GM03348 (cell line): Measurements from ENCODE around the gene GNAS-AS1.

Source experiments
- DNase-seq: peaks from one replicate; pipeline ENCODE4 v3.0.0; 2012; ENCODE audit warnings: low spot score

Gene GNAS-AS1

GRCh38 chr20:58855506-58856389 is 5.0 kb upstream of the GNAS-AS1 start:
- no peak for DNase-seq

- DNase-seq: no peak
Observed at GRCh38 chr20:58854638-58855471, 4.2 kb upstream of the GNAS-AS1 start.

DNA sequence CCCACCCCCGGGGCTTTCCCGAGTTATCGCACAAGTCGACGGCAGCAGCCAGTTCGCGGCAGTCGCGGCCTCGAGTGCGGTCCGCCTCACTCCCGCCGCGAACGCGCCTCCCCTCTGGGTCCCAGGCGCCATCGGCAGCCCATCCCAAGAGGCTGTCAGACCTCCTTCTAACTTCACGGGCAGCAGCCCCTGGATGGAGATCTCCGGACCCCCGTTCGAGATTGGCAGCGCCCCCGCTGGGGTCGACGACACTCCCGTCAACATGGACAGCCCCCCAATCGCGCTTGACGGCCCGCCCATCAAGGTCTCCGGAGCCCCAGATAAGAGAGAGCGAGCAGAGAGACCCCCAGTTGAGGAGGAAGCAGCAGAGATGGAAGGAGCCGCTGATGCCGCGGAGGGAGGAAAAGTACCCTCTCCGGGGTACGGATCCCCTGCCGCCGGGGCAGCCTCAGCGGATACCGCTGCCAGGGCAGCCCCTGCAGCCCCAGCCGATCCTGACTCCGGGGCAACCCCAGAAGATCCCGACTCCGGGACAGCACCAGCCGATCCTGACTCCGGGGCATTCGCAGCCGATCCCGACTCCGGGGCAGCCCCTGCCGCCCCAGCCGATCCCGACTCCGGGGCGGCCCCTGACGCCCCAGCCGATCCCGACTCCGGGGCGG is 3.4 kb upstream of the GNAS-AS1 start:
- DNase-seq: no peak

DNA sequence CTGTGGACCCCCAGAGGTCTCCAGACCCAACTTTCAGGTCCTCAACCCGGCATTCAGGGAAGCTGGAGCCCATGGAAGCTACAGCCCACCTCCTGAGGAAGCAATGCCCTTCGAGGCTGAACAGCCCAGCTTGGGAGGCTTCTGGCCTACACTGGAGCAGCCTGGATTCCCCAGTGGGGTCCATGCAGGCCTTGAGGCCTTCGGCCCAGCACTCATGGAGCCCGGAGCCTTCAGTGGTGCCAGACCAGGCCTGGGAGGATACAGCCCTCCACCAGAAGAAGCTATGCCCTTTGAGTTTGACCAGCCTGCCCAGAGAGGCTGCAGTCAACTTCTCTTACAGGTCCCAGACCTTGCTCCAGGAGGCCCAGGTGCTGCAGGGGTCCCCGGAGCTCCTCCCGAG is 2.8 kb upstream of the GNAS-AS1 start:
- no peak for DNase-seq

DNA sequence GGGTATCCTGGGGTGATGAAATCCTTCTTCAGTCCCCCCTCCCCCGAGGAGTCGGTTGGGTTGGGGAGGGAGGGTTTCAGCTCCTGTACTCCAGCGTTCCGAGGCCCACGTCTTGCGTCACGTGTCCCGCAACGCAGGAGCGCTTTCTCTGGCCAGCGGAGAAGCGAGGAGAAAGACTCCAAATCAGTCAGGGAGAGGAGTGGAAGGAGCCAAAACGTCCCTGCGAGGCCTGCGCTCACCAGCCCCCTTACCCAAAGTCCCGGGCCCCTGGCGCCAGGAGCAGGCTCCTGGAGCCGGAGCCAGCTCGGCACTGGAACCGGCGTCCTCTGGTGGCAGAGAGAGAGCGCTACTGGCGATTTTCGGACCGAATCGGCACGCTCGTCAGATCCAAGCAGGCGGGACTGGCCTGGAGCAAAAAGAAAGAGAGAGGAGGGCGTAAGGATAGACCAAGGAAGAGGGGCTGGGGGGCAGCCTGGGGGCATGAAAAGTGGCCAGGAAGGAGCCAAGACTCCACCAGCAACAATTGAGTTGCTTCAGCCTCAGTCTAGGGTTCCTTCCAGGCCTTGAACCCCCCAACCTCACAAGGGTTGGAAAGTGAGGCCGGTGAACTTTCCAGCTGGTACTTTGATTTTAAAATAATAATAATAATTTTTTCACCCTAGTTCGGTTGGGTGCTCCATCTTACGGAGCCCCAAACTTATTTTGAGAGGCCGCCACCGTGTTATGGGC is 2.0 kb upstream of the GNAS-AS1 start, which contains the start of gene GNAS:
Gene GNAS, plus strand, starts transcription at position 174 of the 729 bp plus-strand sequence.
- peak; percentile 73 for DNase-seq

DNA sequence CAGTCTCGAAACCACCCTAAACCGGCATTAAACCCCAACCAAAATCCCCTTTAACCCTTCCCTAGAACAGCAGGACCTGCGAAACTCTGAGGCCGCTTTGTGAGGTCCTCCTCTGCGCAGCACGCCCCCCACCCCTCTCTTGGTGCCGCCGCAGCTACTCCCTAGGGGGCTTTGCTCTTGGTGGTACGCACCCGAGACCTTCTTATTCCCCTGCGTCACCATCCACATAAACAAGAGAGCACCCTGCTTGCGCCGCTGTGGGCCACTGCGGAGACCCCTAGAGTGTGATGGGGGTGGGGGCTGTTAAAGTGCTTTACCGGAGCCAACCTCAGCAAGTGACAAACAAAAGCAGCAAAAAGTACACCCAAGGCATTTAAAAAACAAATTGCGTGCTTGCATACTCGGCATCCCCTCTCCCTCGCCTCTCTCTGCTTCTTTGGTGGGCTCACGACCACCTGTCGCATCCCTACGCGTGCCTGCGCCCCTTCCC is 1.3 kb upstream of the GNAS-AS1 start:
- DNase-seq: no peak

- no peak for DNase-seq
Observed at GRCh38 chr20:58851221-58851968, 693 bp upstream of the GNAS-AS1 start.

DNA sequence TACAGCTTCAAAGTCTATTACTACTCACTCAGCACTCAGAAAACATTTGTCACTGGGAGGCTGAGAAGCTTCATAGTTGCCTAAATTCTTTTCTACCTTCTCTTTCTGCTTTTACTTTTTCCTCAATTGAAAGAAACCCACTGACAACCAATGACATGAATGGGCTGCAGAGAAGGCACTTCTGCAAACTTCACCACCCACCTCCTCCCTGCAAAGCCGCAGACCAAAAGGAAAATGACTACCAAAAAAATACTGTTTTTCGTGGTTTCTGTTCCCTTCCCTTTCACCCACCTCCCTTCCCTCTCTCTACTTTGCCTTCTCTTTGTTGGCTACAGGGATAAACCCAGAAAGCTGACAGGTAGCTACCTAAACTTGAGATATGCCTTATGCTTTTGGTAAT is 3.2 kb downstream of the GNAS-AS1 start:
- DNase-seq: no peak

DNA sequence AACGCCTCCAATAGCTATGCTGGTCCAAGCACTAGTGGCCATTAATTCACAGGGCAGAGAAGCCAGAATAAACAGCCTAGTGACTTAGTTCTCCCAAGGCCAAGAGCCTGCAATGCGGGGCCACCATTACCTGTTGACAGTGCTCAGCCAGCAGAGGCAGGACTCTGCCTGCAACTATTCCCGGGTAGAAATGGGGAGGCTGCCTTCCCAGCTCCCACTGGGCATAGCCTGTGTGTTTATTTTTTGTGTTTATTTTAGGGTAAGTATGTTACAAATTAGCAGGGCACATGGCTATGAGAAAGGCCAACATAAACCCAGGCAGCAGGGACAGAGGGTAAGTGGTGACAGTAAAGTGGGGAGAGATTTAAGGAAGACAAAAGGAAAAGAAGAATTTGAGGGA is 5.0 kb downstream of the GNAS-AS1 start:
- DNase-seq: no peak

DNA sequence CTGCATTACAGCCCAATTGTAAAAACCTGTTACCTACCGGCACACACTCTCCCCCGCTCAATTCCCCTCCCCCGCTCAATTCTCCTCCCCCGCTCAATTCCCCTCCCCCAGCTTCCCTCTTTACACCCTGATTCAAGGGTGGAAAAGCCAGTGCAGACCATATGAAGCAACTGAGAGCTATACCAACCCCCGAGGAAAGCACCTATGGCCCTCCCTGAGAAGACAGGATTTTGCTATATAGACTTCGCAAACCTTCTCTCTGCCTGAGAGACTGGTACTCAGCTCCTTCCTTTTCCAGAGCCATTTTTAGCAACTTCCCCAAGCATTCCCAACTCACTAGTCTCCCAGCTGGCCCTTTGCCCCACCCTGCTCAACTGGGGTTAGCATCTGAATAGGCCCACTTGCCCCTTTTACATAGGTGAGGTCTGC is 7.6 kb downstream of the GNAS-AS1 start:
- no peak for DNase-seq

GRCh38 chr20:58842276-58842675 is 8.4 kb downstream of the GNAS-AS1 start:
- no peak for DNase-seq

GRCh38 chr20:58841539-58842264 is 9.0 kb downstream of the GNAS-AS1 start:
- no peak for DNase-seq

DNA sequence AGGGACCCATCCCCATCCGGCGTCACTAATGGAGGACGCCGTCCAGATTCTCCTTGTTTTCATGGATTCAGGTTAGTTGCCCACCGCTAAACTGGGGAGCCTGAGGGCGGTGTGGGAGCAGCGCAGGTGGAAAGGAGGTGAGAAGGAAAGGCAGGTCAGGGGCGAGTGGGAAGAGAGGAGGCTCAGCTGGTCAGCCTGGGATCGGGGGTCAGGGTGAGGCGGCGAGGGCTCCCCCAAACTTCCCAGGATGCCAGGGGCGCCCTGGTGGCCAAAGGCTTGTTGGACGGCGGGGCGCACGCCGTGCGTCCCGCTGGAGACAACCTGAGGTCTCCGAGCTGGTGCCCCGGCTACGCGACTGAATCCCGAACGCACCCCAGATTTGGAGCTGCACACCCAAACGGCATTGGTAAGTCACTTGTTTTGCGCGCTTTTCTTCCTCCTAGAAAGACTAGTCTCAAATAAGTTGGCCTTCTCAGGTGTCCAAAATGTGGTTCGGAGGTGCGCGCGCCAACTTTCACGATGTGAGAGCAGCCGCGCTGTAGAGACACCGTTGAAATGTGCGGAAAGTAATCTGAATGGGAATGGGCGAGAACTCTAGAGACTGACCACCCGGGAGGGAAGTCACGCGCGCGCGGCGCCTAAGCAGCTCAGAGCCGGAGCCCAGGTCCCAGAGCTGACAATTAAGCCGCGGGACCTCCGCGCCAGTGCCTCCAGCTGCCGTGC is 9.7 kb downstream of the GNAS-AS1 start:
- DNase-seq: no peak

DNA sequence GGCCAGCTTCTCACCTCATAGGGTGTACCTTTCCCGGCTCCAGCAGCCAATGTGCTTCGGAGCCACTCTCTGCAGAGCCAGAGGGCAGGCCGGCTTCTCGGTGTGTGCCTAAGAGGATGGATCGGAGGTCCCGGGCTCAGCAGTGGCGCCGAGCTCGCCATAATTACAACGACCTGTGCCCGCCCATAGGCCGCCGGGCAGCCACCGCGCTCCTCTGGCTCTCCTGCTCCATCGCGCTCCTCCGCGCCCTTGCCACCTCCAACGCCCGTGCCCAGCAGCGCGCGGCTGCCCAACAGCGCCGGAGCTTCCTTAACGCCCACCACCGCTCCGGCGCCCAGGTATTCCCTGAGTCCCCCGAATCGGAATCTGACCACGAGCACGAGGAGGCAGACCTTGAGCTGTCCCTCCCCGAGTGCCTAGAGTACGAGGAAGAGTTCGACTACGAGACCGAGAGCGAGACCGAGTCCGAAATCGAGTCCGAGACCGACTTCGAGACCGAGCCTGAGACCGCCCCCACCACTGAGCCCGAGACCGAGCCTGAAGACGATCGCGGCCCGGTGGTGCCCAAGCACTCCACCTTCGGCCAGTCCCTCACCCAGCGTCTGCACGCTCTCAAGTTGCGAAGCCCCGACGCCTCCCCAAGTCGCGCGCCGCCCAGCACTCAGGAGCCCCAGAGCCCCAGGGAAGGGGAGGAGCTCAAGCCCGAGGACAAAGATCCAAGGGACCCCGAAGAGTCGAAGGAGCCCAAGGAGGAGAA is 10.5 kb downstream of the GNAS-AS1 start:
- DNase-seq: no peak

DNA sequence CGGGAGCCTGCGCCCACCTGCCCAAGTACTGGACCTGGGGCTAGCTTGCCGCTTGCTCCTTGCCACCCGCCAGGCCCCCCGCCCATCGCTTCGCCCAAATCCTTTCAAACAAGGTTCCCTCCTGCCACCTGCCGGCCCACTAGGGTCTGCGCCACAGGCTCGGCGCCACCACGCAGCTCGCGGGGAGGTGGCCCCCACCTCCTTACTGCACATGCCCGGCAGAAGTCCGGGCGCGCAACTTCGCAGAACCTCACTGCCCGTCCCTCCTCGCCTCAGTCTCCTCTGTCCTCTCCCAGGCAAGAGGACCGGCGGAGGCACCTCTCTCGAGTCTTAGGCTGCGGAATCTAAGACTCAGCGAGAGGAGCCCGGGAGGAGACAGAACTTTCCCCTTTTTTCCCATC is 11.2 kb downstream of the GNAS-AS1 start:
- DNase-seq: peak; percentile 42

DNA sequence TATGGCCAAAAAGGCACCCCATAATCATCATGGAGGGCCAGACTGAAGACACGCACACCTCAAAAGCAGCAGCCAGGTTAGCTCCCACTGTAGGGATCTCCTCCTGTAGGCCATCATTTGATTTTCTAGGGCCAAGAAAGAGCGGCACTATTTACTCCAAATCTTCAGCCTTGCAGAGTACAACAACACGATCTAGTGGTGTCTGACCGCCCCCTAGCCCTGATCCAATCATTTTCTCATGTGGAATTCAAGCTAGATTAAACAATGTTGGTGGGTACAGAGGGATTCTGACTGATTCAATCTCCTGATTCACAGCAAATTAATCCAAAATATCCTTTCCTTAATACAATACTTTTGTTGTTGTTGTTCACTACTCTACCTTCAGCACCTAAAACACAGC is 12.5 kb downstream of the GNAS-AS1 start:
- no peak for DNase-seq

DNA sequence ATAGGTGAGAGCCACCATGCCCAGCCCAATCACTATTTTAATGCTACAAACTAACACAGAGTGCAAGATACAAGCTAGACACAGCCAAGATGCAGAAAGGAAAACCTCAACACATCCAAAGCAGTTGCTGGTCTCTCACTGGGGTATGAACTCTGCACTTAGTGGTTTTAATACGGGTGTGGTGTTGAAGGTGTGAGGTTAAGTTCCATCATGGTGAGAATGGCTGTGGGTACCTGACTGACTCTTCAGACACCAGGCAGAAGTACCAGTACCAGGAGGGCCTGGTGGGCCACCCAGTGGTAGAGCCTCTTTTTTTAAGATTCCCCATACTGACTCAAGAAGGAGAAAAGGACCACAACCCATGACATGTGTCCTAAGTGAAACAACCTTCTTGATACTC is 13.0 kb downstream of the GNAS-AS1 start:
- no peak for DNase-seq

DNA sequence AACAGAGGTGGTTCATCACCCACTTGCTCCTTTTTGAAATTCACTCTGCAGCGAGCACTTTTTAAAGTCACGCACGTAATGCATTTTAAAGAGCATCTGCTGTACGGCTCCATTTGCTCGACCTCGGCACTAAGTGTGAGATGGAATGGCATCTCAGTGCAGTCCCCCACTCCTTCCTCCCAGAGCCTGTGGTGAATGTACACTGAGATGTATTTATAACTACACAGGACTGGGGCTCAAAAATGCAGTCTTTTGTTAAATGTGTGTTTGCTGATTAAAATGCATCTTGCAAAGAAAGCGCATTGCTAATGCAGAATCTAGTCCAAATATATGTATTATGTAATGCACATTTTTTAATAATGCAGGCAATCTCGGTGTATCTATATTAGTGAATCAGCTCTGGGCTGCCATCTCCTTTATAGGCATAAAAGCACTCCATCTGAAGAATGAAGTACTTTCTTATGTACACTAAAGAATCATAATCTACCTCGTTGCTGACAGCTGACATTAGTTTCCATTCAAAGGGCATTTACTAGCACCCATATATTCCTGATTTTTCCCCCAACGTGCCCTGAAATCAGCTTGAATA is 14.0 kb downstream of the GNAS-AS1 start:
- DNase-seq: no peak
